ENCODE results near the gene TMEM72. TPM values are rescaled to one million over a fixed set of nuclear protein-coding genes. Genes with fewer than 3 reads are reported as not detected.

TMEM72 gene
- total RNA-seq, 2 experiments from 2014 or later, result not detected

- peaks cover 9% of the 10 kb centered on the region for H3K36me3 Mint-ChIP-seq (ENCODE audit: low read depth)
- no peak for DNase-seq
- H3K4me3 Mint-ChIP-seq, result no peak overlapping the region
- H3K9me3 Mint-ChIP-seq, result peaks cover 2% of the 10 kb centered on the region
- no peaks in the 10 kb centered on the region for H3K27me3 Mint-ChIP-seq (ENCODE audit: low read depth)
- intact Hi-C loops (cut with micrococcal nuclease), result no loop called here
- H3K4me1 Mint-ChIP-seq (ENCODE audit: low read depth), result peaks cover 18% of the 10 kb centered on the region
- CTCF ChIA-PET, result interaction anchor here (0.6 kb wide), 1 partner anchor 1349 kb away, joined by 4 read pairs; no protein-coding TSS in a partner anchor
- no peak overlapping the region for H3K27ac Mint-ChIP-seq
Observed at GRCh38 chr10:44955413-44956070, 44.4 kb downstream of the TMEM72 start.

- no peak overlapping the region for H3K4me3 Mint-ChIP-seq
- CTCF ChIA-PET, result no interaction called here
Observed at GRCh38 chr10:44956226-44956625, 45.1 kb downstream of the TMEM72 start.

GRCh38 chr10:44956717-44957706 lies 45.9 kb downstream of the TMEM72 start:
- Mint-ChIP-seq H3K36me3 (ENCODE audit: low read depth) (peaks cover 9% of the 10 kb centered on the region), H3K27ac (no peak overlapping the region), H3K4me3 (no peak overlapping the region), H3K9me3 (peaks cover 2% of the 10 kb centered on the region), H3K4me1 (ENCODE audit: low read depth) (peaks cover 18% of the 10 kb centered on the region), H3K27me3 (ENCODE audit: low read depth) (no peaks in the 10 kb centered on the region)
- intact Hi-C loops (cut with micrococcal nuclease), result no loop called here
- DNase-seq, result no peak
- CTCF ChIA-PET, result no interaction called here

More at GRCh38 chr10:44956226-44956625, 45.1 kb downstream of the TMEM72 start:
- Mint-ChIP-seq H3K36me3 (ENCODE audit: low read depth) (peaks cover 9% of the 10 kb centered on the region), H3K27me3 (ENCODE audit: low read depth) (no peaks in the 10 kb centered on the region), H3K27ac (no peak overlapping the region), H3K4me1 (ENCODE audit: low read depth) (peaks cover 18% of the 10 kb centered on the region), H3K9me3 (peaks cover 2% of the 10 kb centered on the region)
- intact Hi-C loops (cut with micrococcal nuclease), result no loop called here
- no peak for DNase-seq

GRCh38 chr10:44958196-44958897 lies 47.2 kb downstream of the TMEM72 start:
- peaks cover 9% of the 10 kb centered on the region for H3K36me3 Mint-ChIP-seq (ENCODE audit: low read depth)
- H3K27ac Mint-ChIP-seq, result no peak overlapping the region
- H3K27me3 Mint-ChIP-seq (ENCODE audit: low read depth), result no peaks in the 10 kb centered on the region
- CTCF ChIA-PET, result no interaction called here
- H3K4me1 Mint-ChIP-seq (ENCODE audit: low read depth), result peaks cover 18% of the 10 kb centered on the region
- H3K9me3 Mint-ChIP-seq, result peaks cover 2% of the 10 kb centered on the region
- H3K4me3 Mint-ChIP-seq, result peak overlapping the region; percentile 80
- DNase-seq, result no peak
- intact Hi-C loops (cut with micrococcal nuclease), result loop anchor here (2.0 kb wide), 2 partner anchors 26 to 42 kb away; partner anchors contain the start of gene ZNF22

- Mint-ChIP-seq H3K27ac (peak overlapping the region; percentile 48), H3K4me3 (peak overlapping the region; percentile 80), H3K9me3 (peaks cover 2% of the 10 kb centered on the region), H3K27me3 (ENCODE audit: low read depth) (no peaks in the 10 kb centered on the region), H3K36me3 (ENCODE audit: low read depth) (peaks cover 9% of the 10 kb centered on the region), H3K4me1 (ENCODE audit: low read depth) (peaks cover 18% of the 10 kb centered on the region)
- intact Hi-C loops (cut with micrococcal nuclease), result loop anchor here (1.0 to 2.0 kb wide), 3 partner anchors 16 to 42 kb away; partner anchors contain the start of gene ZNF22
- no peak for DNase-seq
- CTCF ChIA-PET, result no interaction called here
Observed at GRCh38 chr10:44958898-44959246, 47.7 kb downstream of the TMEM72 start.

- DNase-seq, result peak; percentile 94
- Mint-ChIP-seq H3K36me3 (ENCODE audit: low read depth) (peaks cover 9% of the 10 kb centered on the region), H3K27ac (peak within 1 kb of the TSS; percentile 48), H3K9me3 (peaks cover 2% of the 10 kb centered on the region), H3K4me3 (peak within 1 kb of the TSS; percentile 80), H3K4me1 (ENCODE audit: low read depth) (peaks cover 18% of the 10 kb centered on the region), H3K27me3 (ENCODE audit: low read depth) (no peaks in the 10 kb centered on the region)
- CTCF ChIA-PET, result no interaction called here
- intact Hi-C loops (cut with micrococcal nuclease), result loop anchor here (1.0 to 10.0 kb wide), 4 partner anchors 16 to 1145 kb away; partner anchors contain the start of gene ZNF22
Observed at GRCh38 chr10:44959247-44960087, 48.3 kb downstream of the TMEM72 start, which contains the start of gene RASSF4. Gene RASSF4, plus strand, starts transcription at chr10:44959802. Its CDS starts 10,401 bp downstream, at chr10:44970203.

GRCh38 chr10:44960088-44960460 lies 48.9 kb downstream of the TMEM72 start:
- H3K36me3 Mint-ChIP-seq (ENCODE audit: low read depth), result peaks cover 8% of the 10 kb centered on the region
- H3K27me3 Mint-ChIP-seq (ENCODE audit: low read depth), result no peaks in the 10 kb centered on the region

GRCh38 chr10:44960482-44961229 lies 49.5 kb downstream of the TMEM72 start:
- Mint-ChIP-seq H3K27me3 (ENCODE audit: low read depth) (no peaks in the 10 kb centered on the region), H3K4me1 (ENCODE audit: low read depth) (peaks cover 18% of the 10 kb centered on the region), H3K27ac (no peak overlapping the region), H3K36me3 (ENCODE audit: low read depth) (peaks cover 8% of the 10 kb centered on the region), H3K4me3 (no peak overlapping the region), H3K9me3 (peaks cover 2% of the 10 kb centered on the region)
- DNase-seq, result no peak
- CTCF ChIA-PET, result interaction anchor here (0.9 kb wide), 2 partner anchors 28 to 44 kb away, joined by 4 read pairs; no protein-coding TSS in a partner anchor
- intact Hi-C loops (cut with micrococcal nuclease), result loop anchor here (10.0 kb wide), 1 partner anchor 1146 kb away; no protein-coding TSS in a partner anchor

More at GRCh38 chr10:44960088-44960460, 48.9 kb downstream of the TMEM72 start:
- intact Hi-C loops (cut with micrococcal nuclease), result loop anchor here (10.0 kb wide), 1 partner anchor 1145 kb away; no protein-coding TSS in a partner anchor
- DNase-seq, result no peak
- Mint-ChIP-seq H3K9me3 (peaks cover 2% of the 10 kb centered on the region), H3K4me3 (peak overlapping the region; percentile 80), H3K4me1 (ENCODE audit: low read depth) (peaks cover 16% of the 10 kb centered on the region), H3K27ac (no peak overlapping the region)
- CTCF ChIA-PET, result interaction anchor here (0.9 kb wide), 1 partner anchor 27 kb away, joined by 4 read pairs; no protein-coding TSS in a partner anchor

GRCh38 chr10:44961230-44961571 lies 50.1 kb downstream of the TMEM72 start:
- Mint-ChIP-seq H3K36me3 (ENCODE audit: low read depth) (peaks cover 6% of the 10 kb centered on the region), H3K27ac (no peak overlapping the region), H3K9me3 (peaks cover 2% of the 10 kb centered on the region), H3K4me1 (ENCODE audit: low read depth) (peaks cover 21% of the 10 kb centered on the region), H3K4me3 (no peak overlapping the region), H3K27me3 (ENCODE audit: low read depth) (no peaks in the 10 kb centered on the region)
- intact Hi-C loops (cut with micrococcal nuclease), result loop anchor here (10.0 kb wide), 1 partner anchor 1146 kb away; no protein-coding TSS in a partner anchor
- CTCF ChIA-PET, result interaction anchor here (0.9 kb wide), 2 partner anchors 29 to 43 kb away, joined by 4 read pairs; no protein-coding TSS in a partner anchor
- DNase-seq, result no peak

GRCh38 chr10:44961931-44962750 lies 51.0 kb downstream of the TMEM72 start:
- Mint-ChIP-seq H3K27me3 (ENCODE audit: low read depth) (no peaks in the 10 kb centered on the region), H3K4me3 (no peak overlapping the region), H3K9me3 (no peaks in the 10 kb centered on the region), H3K36me3 (ENCODE audit: low read depth) (peaks cover 1% of the 10 kb centered on the region), H3K27ac (no peak overlapping the region), H3K4me1 (ENCODE audit: low read depth) (peaks cover 26% of the 10 kb centered on the region)
- intact Hi-C loops (cut with micrococcal nuclease), result loop anchor here (10.0 kb wide), 1 partner anchor 1147 kb away; no protein-coding TSS in a partner anchor
- CTCF ChIA-PET, result interaction anchor here (1.3 kb wide), 1 partner anchor 16 kb away, joined by 3 read pairs; the partner anchor contains the start of gene DEPP1
- DNase-seq, result no peak
